HG02970 (cell line): ENCODE measurements around the gene SNX27.
"Not testable (repeated sequence)": the region's sequence is repeated elsewhere in the genome, so short reads cannot be mapped to it uniquely, and the experiment has no call there.

Source experiments
- ATAC-seq: cut with Tn5 transposase; IDR thresholded peaks from one replicate; pipeline ENCODE4 v1.9.1; 2021; ENCODE audit warnings: mild to moderate bottlenecking, moderate library complexity, moderate number of reproducible peaks; ENCODE audit not compliant: unreplicated experiment, low FRiP score

Gene SNX27

GRCh38 chr1:151716771-151717631 is 105.2 kb downstream of the SNX27 start, which contains the start of gene CELF3:
CELF3 (minus strand) TSS chr1:151716803; CDS start chr1:151716020, 783 bp downstream.
- no peak for ATAC-seq

- ATAC-seq, result no peak
Observed at GRCh38 chr1:151718011-151718431, 106.2 kb downstream of the SNX27 start.

- no peak for ATAC-seq
Observed at GRCh38 chr1:151718666-151719065, 106.8 kb downstream of the SNX27 start.

GRCh38 chr1:151720125-151720524 is 108.3 kb downstream of the SNX27 start:
- ATAC-seq, result no peak

GRCh38 chr1:151720554-151720953 is 108.7 kb downstream of the SNX27 start:
- no peak for ATAC-seq

GRCh38 chr1:151720974-151721787 is 109.3 kb downstream of the SNX27 start, which contains the start of gene RIIAD1:
RIIAD1 (plus strand) TSS chr1:151721522; CDS start chr1:151721537, 15 bp downstream.
- no peak for ATAC-seq

- ATAC-seq, result no peak
Observed at GRCh38 chr1:151721788-151722510, 110.1 kb downstream of the SNX27 start.

- no peak for ATAC-seq
Observed at GRCh38 chr1:151723726-151724370, 112.0 kb downstream of the SNX27 start.

- ATAC-seq, result no peak
Observed at GRCh38 chr1:151728151-151729054, 116.6 kb downstream of the SNX27 start.

GRCh38 chr1:151729157-151729965 is 117.5 kb downstream of the SNX27 start:
- no peak for ATAC-seq

GRCh38 chr1:151729966-151730291 is 118.1 kb downstream of the SNX27 start:
- ATAC-seq, result no peak

GRCh38 chr1:151733126-151733525 is 121.3 kb downstream of the SNX27 start:
- ATAC-seq, result no peak

GRCh38 chr1:151733995-151734394 is 122.1 kb downstream of the SNX27 start:
- ATAC-seq, result not testable (repeated sequence)

GRCh38 chr1:151737026-151737425 is 125.2 kb downstream of the SNX27 start:
- no peak for ATAC-seq

GRCh38 chr1:151737479-151737878 is 125.6 kb downstream of the SNX27 start:
- no peak for ATAC-seq

GRCh38 chr1:151739590-151740355 is 127.9 kb downstream of the SNX27 start:
- ATAC-seq, result no peak

GRCh38 chr1:151741516-151741915 is 129.7 kb downstream of the SNX27 start:
- no peak for ATAC-seq
